ENCODE results near the gene EXOC6B. TPM values are rescaled to one million over a fixed set of nuclear protein-coding genes. Genes with fewer than 3 reads are reported as not detected.
"Not testable (repeated sequence)": the region's sequence is repeated elsewhere in the genome, so short reads cannot be mapped to it uniquely, and the experiment has no call there.

The EXOC6B gene
- total RNA-seq, 4 donors from 2014 or later: 14.1 to 107 (median 38.5) TPM

DNA sequence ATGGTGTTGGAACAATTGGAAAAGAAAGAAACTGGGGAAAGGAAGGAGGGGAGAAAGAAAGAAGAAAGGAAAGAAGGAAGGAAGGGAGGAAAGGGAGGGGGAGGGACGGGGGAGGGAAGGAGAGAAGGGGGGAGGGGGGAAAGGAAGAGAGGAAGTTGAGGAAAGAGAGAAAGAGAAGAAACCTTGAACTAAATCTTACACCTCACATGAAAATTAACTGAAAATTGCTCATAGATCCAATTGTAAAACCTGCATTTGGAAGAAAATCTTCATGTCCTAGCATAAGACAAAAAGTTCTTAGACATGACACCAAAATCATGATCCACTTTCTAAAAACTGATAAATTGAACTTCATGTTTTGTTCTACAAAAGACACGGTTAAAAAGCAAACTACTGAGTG, 163.8 kb downstream of the EXOC6B start:
- TF ChIP-seq POLR2A (IDR thresholded peaks at IDR 0.05): no peak
- TF ChIP-seq, protein P1, sequence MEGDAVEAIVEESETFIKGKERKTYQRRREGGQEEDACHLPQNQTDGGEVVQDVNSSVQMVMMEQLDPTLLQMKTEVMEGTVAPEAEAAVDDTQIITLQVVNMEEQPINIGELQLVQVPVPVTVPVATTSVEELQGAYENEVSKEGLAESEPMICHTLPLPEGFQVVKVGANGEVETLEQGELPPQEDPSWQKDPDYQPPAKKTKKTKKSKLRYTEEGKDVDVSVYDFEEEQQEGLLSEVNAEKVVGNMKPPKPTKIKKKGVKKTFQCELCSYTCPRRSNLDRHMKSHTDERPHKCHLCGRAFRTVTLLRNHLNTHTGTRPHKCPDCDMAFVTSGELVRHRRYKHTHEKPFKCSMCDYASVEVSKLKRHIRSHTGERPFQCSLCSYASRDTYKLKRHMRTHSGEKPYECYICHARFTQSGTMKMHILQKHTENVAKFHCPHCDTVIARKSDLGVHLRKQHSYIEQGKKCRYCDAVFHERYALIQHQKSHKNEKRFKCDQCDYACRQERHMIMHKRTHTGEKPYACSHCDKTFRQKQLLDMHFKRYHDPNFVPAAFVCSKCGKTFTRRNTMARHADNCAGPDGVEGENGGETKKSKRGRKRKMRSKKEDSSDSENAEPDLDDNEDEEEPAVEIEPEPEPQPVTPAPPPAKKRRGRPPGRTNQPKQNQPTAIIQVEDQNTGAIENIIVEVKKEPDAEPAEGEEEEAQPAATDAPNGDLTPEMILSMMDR (IDR thresholded peaks at IDR 0.05): no peak
- Histone ChIP-seq H3K27ac (no peak overlapping the region), H3K9me3 (peaks cover 0 to 3% of the 10 kb centered on the region in 2 donors), H3K4me1 (no peaks in the 10 kb centered on the region), H3K4me3 (no peak overlapping the region), H3K36me3 (no peaks in the 10 kb centered on the region), H3K27me3 (no peaks in the 10 kb centered on the region)
- no peak for DNase-seq
- intact Hi-C loops (cut with DNase I; ENCODE audit: low total_unique reads): no loop called here

DNA sequence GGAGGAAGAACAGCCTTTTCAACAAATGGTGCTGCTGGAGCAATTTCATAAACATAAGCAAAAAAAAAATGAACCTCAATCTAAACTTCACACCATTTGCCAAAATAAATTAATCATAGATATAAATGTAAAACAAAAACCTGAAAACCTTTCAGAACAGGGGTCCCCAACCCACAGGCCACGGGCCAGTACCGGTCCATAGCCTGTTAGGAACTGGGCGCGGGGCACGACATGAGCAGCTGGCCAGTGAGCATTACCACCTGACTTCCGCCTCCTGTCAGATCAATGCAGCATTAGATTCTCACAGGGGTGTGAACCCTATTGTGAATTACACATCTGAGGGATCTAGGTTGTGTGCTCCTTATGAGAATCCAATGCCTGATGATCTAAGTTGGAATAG, 176.0 kb downstream of the EXOC6B start:
- TF ChIP-seq, protein P1 (IDR thresholded peaks at IDR 0.05): no peak
- TF ChIP-seq POLR2A (IDR thresholded peaks at IDR 0.05): no peak
- no peak overlapping the region for H3K4me3 ChIP-seq
- H3K36me3 ChIP-seq: no peaks in the 10 kb centered on the region
- H3K4me1 ChIP-seq: no peaks in the 10 kb centered on the region
- no peak overlapping the region for H3K27ac ChIP-seq
- DNase-seq: no peak
- no peaks in the 10 kb centered on the region for H3K27me3 ChIP-seq
- no peaks in the 10 kb centered on the region for H3K9me3 ChIP-seq
- intact Hi-C loops (cut with DNase I; ENCODE audit: low total_unique reads): no loop called here

DNA sequence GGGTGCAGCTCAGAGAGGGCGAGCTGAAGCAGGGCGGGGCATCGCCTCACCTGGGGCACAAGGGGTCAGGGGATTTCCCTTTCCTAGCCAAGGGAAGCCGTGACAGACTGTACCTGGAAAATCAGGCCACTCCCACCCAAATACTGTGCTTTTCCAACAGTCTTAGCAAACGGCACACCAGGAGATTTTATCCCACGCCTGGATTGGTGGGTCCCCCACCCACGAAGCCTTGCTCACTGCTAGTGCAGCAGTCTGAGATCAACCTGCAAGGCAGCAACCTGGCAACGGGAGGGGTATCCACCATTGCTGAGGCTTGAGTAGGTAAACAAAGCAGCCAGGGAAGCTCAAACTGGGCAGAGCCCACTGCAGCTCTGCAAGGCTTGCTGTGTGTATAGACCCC, 184.6 kb downstream of the EXOC6B start:
- H3K4me3 ChIP-seq; intact Hi-C loops (cut with DNase I; ENCODE audit: low total_unique reads); DNase-seq; H3K27me3 ChIP-seq; H3K36me3 ChIP-seq; H3K9me3 ChIP-seq; H3K27ac ChIP-seq; H3K4me1 ChIP-seq: not testable (repeated sequence)

DNA sequence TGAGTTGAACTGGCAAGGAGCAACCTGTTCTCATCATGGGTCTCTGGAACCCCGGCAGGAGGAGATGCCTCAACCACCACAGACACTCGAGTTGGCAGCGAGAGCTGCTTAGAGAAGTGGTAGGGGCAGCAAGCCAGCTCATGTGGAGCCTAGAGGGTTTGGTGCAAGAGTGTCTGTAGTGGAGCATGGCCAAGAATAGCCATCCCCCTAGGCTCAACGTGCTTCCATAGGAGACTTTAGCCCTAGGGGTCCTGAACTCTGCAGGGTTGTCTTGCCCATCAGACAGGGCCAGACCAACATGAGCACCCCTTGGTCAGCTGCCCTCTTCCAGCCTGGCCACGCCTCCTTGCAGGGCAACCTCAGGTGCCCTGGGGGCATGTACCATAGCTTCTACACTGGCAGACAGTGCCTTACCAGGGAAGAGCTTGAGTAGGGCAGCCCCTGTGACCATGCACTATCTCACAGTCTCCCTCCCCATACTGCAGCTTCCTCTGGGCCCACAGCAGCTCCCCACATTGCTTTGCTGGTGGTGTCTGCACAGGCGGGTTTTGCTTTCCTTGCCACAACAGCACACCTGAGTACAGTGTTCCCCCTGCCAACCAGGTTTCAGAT, 187.1 kb downstream of the EXOC6B start:
- no peak overlapping the region for H3K27ac ChIP-seq
- DNase-seq: no peak
- intact Hi-C loops (cut with DNase I; ENCODE audit: low total_unique reads): no loop called here

DNA sequence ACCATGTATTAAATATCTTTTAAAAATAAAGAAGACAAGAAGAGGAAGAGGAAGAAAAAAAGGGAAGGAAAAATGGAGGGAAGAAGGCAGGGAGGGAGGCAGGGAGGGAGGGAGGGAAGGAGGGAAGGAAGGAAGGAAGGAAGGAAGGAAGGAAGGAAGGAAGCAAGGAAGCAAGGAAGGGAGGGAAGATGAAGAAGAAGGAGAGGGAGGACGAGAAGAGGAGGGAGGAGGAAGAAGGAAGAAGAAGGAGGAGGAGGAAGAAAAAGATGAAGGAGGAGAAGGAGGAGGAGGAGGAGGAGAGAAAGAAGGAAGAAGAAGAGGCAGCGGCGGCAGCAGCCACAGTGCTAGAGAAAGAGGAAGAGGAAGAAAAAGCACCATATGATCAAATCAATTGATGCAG, 189.6 kb downstream of the EXOC6B start:
- Histone ChIP-seq H3K27ac (no peak overlapping the region), H3K9me3 (no peaks in the 10 kb centered on the region), H3K27me3 (no peaks in the 10 kb centered on the region), H3K4me1 (no peaks in the 10 kb centered on the region), H3K36me3 (no peaks in the 10 kb centered on the region), H3K4me3 (no peak overlapping the region)
- intact Hi-C loops (cut with DNase I; ENCODE audit: low total_unique reads): no loop called here
- TF ChIP-seq, protein P1 (IDR thresholded peaks at IDR 0.05): no peak
- no peak for TF ChIP-seq POLR2A (IDR thresholded peaks at IDR 0.05)
- DNase-seq: no peak

More for the DNA sequence above, 187.1 kb downstream of the EXOC6B start:
- Histone ChIP-seq H3K4me1 (no peaks in the 10 kb centered on the region), H3K9me3 (no peaks in the 10 kb centered on the region), H3K4me3 (no peak overlapping the region), H3K27me3 (no peaks in the 10 kb centered on the region), H3K36me3 (no peaks in the 10 kb centered on the region)
- no peak for TF ChIP-seq POLR2A (IDR thresholded peaks at IDR 0.05)
- TF ChIP-seq, protein P1 (IDR thresholded peaks at IDR 0.05): no peak

DNA sequence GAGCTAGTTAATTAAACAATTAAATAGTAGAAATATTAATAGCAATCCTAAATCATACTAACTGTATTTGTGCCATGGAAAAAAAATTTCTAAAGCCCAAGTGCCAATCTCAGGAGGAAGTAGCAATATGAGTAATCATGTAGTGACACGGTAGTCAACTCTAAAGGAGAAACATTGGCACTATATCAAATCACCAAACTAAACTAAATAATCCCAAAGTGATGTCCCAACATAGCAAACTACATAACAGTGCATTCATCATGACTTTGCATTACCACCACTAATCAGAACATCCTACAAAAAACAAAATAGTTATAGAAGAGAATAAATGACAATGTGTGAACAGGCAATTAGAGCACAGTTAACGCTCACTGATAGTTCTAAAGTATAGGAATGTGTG, 195.1 kb downstream of the EXOC6B start:
- intact Hi-C loops (cut with DNase I; ENCODE audit: low total_unique reads): no loop called here
- H3K27ac ChIP-seq: no peak overlapping the region
- no peak overlapping the region for H3K4me3 ChIP-seq
- no peak for DNase-seq
- H3K27me3 ChIP-seq: no peaks in the 10 kb centered on the region
- H3K4me1 ChIP-seq: no peaks in the 10 kb centered on the region
- TF ChIP-seq, protein P1 (IDR thresholded peaks at IDR 0.05): no peak
- TF ChIP-seq POLR2A (IDR thresholded peaks at IDR 0.05): no peak
- H3K36me3 ChIP-seq: no peaks in the 10 kb centered on the region
- H3K9me3 ChIP-seq: no peaks in the 10 kb centered on the region
